ENCODE data around the gene PER3.

GRCh38 chr1:7857000-7857399, 72.9 kb downstream of the PER3 start:
- TF ChIP-seq POLR2AphosphoS5 (IDR thresholded peaks at IDR 0.05): no peak
- TF ChIP-seq POLR2A (IDR thresholded peaks at IDR 0.05): no peak
- TF ChIP-seq, protein P1, sequence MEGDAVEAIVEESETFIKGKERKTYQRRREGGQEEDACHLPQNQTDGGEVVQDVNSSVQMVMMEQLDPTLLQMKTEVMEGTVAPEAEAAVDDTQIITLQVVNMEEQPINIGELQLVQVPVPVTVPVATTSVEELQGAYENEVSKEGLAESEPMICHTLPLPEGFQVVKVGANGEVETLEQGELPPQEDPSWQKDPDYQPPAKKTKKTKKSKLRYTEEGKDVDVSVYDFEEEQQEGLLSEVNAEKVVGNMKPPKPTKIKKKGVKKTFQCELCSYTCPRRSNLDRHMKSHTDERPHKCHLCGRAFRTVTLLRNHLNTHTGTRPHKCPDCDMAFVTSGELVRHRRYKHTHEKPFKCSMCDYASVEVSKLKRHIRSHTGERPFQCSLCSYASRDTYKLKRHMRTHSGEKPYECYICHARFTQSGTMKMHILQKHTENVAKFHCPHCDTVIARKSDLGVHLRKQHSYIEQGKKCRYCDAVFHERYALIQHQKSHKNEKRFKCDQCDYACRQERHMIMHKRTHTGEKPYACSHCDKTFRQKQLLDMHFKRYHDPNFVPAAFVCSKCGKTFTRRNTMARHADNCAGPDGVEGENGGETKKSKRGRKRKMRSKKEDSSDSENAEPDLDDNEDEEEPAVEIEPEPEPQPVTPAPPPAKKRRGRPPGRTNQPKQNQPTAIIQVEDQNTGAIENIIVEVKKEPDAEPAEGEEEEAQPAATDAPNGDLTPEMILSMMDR (IDR thresholded peaks at IDR 0.05): no peak
